ENCODE results near the gene FAM193A.
"Not testable (repeated sequence)": the region's sequence is repeated elsewhere in the genome, so short reads cannot be mapped to it uniquely, and the experiment has no call there.

Gene FAM193A

DNA sequence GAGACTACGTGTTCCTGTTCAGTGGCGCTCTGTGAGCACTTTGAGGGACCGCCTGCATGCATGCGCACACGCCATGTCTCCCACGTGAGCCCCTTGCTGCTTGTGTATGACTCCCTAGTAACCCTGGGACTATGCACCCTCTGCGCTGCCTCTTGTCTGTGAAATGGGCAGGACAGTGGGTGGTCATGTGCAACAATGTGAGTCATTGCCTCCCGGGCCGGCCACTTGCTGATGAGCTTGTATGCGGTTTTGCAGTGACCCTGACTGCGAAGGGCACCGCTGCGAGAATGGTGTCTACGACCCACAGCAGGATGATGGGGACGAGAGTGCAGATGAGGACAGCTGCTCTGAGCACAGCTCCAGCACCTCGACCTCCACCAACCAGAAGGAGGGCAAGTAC is 158.2 kb downstream of the FAM193A start:
- DNase-seq (ENCODE audit: low spot score): no peak

DNA sequence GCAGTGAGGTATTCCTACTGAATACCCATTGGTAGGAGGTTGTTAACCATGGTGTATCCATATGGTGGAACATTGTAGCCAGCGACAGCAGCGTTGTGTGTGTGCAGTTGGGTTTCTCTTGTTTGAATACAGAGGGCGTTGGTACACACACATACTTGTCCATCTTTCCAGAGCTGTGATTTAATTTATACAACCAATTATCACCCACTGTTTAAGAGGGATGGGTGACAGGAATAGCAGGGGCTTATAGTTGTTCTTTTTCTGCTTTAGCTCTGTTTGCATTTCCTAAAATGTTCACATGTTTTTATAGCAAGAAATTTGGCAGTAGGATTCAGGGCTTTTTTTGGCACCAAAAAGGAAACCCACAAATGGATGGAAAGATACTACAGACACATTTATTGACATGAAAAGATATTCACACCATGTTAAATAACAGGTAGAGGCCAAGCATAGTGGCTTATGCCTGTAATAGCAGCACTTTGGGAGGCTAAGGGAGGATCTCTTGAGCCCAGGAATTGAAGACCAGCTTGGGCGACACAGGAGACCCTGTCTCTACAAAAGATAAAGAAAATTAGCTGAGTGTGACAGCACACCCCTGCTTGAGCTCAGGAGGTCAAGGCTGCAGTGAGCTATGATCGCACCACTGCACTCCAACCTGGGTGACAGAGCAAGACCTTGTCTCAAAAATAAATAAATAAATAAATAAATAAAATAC is 159.1 kb downstream of the FAM193A start:
- DNase-seq (ENCODE audit: low spot score): no peak

DNA sequence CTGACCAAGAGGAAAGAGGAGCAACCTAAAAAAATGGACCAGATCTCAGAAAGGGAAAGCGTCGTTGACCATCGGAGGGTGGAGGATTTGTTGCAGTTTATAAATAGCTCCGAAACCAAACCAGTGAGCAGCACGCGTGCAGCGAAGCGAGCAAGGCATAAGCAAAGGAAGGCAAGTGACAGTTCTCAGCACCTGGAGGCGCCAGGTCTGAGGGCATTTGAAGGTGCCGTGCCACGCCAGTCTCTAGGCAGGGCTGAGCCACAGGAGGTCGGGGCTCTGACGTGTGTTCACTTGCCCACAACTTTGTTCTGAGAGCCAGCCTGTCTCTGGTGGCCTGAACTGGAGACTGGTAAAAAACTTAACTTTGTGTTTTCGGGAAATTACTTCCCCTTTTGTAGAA is 160.0 kb downstream of the FAM193A start:
- no peak for DNase-seq (ENCODE audit: low spot score)

DNA sequence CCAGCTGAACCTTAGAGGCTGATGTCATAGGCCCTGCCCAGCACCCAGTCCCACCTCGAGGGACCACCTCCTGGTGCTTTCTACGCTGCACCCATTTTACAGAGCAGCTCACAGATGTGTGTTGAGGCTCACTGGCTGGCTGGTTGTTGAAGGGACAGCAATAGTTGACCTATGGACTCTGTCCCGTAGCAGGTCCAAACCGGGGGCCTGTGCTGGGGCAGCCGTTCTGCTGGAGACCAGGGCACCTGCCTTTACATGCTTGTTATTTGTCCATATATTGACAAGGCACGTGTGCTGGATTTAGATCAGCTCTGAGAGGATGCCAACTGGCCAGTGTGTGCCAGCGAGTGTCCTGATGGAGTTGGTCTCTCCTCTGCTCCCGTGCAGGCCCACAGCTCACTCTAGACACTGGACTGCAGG is 161.6 kb downstream of the FAM193A start:
- DNase-seq (ENCODE audit: low spot score): no peak

DNA sequence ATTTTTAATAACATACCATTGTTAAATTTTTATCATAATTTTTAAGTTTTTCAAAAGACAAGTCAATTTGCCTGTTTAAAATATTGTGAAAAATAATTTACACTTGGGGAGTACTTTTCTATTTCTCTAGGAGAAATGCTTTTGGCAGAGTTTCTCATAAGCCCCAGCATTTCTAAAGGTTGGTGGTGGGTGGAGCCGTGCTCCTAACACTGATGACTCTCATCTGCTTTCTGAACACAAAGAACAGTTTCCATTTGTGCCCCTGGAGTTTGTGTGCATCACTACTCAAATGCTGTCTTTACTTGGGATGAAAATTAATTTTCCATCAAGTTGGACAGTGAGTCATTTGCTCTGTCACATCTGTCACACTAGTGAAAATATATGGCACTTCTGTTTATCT is 162.1 kb downstream of the FAM193A start:
- no peak for DNase-seq (ENCODE audit: low spot score)

DNA sequence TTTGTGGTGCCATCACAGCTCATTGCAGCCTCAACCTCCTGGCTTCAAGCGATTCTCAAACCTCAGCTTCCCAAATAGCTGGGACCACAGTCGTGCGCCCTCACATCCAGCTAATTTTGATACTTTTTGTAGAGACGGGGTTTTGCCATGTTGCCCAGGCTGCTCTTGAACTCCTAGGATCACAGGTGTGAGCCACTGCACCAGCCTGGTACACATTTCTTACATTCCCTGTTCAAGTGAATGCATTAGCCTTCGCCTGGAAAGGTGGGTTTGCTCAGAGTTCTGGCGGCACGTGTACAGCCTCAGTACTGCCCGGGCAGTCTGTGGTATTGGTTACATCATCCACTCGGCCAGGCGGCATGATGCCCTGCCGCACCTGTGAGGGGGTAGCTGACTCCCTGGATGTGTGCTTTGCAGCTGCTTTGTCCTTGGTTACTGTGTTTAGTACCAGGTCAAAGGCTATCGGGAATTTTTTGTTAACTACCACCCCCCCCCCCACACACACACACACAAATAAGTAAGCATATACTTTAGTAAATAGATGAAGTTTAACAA is 162.6 kb downstream of the FAM193A start:
- DNase-seq (ENCODE audit: low spot score): no peak

DNA sequence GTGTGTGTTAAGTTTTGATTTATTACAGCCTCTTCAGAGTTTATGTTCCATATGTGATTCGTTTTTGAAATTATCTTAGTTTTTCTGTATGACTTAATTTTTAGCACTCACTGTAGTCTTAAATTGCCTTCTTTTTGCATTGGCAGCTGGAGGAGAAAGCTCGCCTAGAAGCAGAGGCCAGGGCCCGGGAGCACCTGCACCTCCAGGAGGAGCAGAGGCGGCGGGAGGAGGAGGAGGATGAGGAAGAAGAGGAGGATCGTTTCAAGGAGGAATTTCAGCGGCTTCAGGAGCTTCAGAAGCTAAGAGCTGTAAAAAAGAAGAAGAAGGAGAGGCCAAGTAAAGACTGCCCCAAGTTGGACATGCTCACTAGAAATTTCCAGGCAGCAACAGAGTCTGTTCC is 163.1 kb downstream of the FAM193A start:
- DNase-seq (ENCODE audit: low spot score): no peak

DNA sequence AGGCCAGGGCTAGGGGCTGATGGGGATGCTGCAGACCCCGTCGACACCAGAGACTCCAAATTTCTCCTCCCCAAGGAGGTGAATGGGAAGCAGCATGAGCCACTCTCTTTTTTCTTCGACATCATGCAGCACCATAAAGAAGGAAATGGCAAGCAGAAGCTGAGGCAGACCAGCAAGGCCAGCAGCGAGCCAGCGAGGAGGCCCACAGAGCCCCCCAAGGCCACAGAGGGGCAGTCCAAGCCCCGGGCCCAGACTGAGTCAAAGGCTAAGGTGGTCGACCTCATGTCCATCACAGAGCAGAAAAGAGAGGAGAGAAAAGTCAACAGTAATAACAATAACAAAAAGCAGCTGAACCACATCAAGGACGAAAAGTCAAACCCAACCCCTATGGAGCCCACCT is 163.6 kb downstream of the FAM193A start:
- DNase-seq (ENCODE audit: low spot score): no peak

DNA sequence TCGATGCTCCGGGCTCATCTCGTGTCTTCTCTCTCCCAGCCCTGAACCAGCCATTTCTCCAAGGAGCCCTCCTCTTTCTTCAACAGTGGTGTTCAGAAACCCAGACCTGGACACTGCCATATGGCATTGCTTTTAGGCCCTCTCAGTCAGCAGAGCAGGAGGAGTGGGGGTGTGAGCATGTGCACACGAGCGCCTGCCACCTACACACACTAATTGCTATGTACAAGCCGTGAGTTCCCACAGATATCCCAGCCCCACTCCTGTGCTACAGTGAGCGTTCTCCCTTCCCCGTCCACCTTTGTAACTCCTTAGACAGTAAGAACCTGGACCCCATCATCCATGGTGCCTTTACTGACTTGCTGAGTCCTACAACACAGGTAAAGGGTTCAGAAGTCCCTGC is 165.9 kb downstream of the FAM193A start:
- DNase-seq (ENCODE audit: low spot score): no peak

DNA sequence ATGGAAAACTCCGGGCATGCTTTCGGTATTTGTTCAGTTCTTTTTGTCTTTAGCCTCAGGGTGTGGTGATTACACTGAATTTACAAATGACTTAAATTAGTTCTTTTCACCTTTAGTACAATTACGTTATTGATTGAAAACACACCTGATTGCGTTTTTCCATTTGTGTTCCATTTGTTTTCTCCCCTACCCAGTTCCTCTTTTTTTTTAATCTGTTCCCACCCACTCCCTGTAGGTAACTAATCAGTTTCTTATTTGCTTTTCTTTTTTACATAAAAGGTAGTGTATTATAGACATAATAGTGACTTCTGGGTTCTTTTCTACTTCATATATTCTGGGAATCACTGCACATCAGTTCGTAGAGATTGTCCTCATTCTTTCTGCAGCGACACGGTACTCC is 166.3 kb downstream of the FAM193A start:
- DNase-seq (ENCODE audit: low spot score): no peak

DNA sequence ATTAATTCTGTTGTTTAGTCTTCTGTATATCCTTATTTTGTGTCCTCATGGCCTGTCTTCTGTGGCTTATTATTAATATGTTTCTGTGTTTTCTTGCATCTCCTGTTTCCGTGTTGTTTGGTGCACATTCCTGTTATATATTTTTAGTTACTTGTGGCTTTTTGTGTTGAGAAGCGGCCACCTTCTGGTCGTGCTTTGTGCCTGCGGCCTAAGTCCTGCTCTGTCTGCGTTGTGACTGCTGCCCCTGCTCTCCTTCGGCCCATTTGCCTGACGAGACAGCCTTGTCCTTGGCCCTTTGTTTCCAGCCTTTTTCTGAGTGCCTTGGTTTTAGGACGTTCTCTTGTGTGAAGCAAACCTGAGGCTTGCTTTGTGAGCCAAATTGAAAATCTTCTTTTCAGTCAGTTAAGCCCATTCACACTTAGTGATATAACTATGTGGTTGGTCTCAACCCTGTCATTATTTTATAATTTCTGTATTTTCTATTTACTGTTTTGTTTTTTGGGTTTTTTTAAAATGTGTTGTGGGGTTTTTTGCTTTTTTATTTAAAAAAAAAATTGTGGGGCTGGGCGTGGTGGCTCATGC is 175.9 kb downstream of the FAM193A start:
- DNase-seq (ENCODE audit: low spot score): no peak

DNA sequence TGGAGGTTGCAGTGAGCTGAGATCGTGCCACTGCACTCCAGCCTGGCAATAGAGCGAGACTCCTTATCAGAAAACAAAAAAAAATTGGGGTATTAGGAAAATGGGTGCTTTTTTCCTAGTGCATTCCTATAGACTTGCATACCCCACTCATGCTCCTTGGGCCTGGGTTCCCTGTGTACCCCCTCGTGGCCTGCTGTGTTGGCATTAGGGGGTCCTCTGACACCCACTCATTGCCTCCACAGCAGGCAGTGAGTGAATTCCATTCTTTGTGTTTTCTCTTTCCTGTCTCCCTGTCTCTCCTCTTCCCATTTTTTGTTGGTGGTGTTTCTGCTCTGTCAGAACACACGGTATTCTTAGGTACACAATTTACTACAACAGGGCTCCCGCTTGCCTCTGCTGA is 176.9 kb downstream of the FAM193A start:
- no peak for DNase-seq (ENCODE audit: low spot score)

DNA sequence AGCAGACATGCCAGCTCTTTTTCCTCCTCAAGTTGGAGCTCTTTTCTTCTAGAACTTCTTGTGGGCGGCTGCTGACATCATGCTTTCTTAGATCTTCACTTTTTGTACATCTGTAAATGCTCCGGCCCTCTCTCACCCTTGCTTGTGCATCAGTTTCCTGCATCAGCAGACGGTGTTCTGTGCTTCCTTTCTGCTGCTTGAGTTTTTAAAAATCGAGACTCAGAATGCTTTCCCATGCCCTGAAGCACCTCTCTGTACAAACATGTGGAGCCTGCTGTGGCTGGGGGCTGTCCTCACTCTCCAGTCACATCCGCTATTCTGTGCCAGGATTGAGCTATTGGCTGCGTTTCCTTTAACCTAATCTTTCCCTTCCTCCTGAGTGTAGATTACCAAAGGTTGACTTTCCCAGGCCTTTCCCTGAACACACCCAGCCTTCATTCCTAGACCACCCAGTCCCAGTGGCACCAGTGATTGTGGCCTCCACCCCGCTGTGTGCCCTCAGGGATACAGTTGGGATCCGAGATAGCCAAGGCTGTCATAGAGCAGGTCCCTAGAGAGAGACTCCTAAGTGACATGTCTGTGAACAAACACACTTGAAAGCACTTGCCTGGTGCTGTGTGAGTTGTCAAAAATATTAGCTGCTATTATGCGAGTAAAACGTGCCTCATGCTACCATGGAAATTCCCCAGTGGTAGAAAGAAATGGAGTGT is 177.8 kb downstream of the FAM193A start:
- peak; percentile 18 for DNase-seq (ENCODE audit: low spot score)

DNA sequence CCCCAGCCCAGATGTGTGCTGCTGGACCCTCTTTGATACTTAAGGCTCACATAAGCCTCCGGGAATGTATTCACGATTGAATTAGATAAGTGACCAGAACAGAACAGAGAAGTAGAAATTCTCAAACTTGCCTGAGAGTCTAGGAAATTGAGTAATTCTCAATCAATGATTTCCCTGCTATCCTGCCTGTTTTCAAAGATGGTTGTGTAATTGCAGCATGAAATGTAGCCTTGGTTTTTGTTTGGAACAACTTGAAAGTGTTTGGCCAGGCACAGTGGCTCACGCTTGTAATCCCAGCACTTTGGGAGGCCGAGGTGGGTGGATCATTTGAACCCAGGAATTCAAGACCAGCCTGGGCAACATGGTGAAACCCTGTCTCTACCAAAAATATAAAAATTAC is 178.5 kb downstream of the FAM193A start:
- no peak for DNase-seq (ENCODE audit: low spot score)

DNA sequence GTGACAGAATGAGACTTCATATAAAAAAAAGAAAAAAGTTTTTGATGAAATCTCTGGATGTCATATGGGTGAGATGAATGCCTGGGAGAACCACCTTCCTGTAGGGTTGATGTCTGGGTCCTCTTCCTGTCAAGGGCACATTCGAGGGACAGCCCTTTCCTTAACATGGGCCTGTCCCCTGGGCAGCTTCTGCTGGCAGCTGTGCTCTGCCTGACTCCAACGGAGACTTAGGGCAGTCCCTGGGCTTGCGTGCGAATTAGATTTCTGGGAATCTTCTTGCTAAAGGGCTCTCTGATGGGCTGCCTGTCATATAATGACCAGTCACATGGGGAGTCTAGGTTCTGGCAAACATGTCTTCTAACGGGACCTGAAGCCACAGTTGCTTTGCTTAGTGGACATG is 179.0 kb downstream of the FAM193A start:
- DNase-seq (ENCODE audit: low spot score): no peak

DNA sequence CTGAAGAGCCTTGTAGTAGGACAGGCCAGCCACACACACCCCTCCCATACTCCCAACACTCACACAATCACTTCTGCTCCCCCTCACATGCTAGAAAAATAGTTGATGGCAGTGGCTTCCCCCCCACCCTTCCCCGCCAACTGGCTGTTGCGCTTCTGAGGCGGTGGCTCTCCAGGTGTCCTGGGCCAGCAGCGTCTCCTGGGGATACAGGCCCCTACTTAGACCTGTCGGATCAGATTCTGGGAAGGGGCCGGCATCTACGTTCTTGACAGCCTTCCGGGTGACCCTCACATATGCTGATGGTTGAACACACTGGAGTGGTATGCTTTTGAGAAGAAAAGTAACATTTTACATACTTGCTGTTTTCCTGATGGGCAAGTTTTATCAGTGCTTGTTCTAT is 179.8 kb downstream of the FAM193A start:
- DNase-seq (ENCODE audit: low spot score): no peak

DNA sequence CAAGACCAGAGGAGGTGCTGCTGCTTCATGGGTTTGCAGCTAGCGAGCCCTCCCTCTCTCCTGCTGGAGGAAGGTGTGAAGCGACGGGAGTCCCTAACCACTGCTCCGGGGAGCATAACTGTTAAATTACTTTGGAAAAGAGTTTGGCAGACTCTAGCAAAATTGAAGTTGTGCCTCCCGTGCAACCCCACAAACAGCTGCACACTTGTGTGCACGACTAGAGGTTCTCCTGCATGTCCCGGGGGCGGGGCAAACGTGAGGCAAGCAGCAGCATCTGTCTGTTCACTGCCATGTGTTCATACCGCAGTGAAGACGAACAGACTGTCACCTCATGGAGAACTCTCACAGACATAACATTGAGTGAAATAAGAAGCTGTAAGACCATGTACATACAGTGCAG is 185.1 kb downstream of the FAM193A start:
- no peak for DNase-seq (ENCODE audit: low spot score)

DNA sequence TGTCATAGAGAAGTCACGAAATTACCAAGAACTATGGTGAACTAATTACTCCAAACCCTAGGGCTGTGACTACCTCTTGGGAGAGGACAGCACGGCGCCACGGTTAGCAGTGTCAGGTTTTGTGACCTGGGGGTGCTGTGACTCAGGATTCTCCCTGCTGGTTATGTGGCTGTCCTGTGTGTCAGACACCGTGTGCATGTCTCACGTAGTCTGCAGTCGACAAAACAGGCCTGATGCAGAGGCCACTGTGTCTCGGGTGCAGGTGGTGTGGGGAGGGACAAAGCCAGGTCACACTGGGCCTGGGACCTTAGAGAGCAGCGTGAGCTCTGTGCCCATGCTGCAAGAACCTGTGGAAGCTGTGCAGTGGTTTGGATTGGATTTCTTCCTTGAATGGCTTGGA is 185.6 kb downstream of the FAM193A start:
- DNase-seq (ENCODE audit: low spot score): no peak

DNA sequence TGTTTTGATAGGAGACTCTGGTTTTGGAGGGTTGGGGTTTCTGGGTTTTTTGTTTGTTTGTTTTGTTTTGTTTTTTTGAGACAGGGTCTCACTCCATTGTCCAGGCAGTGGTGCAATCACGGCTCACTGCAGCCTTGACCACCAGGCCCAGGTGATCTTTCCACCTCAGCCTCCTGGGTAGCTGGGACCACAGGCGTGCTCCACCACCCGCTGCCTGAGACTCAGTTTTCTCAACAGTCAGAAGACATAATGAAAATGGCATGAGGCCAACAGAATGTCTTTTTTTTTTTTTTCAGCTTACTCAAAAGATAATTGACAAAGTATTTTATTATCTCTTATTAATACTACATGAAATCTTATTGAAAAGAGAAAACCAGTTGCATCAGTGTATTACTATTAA is 187.3 kb downstream of the FAM193A start:
- DNase-seq (ENCODE audit: low spot score): no peak

DNA sequence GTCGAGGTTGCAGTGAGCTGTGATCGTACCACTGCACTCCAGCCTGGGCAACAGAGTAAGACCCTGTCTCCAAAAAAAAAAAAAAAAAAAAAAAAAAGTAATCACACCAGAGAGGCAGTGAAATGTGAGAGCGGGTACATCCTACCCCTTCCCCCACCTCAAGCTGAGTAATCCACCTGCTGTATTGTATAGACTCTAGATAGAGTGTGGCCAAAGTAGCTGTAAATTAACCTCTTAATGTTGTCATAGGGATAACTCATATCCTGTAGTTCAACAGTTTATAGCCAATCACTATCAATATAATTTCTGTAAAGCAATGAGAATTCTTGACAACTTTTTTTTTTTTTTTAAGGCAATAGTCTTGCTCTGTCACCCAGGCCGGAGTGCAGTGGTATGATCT is 188.9 kb downstream of the FAM193A start:
- DNase-seq (ENCODE audit: low spot score): no peak

DNA sequence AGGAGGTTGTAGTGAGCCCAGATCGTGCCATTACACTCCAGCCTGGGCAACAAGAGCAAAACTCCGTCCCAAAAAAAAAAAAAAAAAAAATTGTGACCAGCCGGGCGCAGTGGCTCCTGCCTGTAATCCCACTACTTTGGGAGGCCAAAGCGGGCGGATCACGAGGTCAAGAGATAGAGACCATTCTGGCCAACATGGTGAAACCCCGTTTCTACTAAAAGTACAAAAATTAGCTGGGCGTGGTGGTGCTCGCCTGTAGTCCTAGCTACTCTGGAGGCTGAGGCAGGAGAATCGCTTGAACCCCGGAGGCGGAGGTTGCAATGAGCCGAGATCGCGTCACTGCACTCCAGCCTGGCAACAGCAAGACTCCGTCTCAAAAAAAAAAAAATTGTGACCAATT is 190.4 kb downstream of the FAM193A start:
- DNase-seq (ENCODE audit: low spot score): not testable (repeated sequence)

DNA sequence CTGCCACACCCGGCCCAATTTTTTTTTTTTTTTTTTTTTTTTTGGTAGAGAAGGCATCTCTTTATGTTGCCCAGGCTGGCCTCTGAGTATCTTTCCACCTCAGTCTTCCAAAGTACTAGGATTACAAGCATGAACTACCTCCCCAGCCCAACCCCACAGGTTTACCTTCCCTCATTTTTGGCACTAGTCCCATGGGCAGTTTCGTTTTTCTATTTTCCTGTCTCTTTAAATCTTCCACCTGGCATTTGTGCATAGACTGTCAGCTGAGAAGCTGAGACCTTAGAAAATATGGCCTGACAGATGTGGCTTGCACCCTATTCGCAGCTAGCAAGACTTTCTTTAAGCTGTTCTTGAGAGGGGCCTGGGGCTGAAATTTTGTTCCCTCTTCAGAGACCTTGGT is 191.8 kb downstream of the FAM193A start:
- no peak for DNase-seq (ENCODE audit: low spot score)

DNA sequence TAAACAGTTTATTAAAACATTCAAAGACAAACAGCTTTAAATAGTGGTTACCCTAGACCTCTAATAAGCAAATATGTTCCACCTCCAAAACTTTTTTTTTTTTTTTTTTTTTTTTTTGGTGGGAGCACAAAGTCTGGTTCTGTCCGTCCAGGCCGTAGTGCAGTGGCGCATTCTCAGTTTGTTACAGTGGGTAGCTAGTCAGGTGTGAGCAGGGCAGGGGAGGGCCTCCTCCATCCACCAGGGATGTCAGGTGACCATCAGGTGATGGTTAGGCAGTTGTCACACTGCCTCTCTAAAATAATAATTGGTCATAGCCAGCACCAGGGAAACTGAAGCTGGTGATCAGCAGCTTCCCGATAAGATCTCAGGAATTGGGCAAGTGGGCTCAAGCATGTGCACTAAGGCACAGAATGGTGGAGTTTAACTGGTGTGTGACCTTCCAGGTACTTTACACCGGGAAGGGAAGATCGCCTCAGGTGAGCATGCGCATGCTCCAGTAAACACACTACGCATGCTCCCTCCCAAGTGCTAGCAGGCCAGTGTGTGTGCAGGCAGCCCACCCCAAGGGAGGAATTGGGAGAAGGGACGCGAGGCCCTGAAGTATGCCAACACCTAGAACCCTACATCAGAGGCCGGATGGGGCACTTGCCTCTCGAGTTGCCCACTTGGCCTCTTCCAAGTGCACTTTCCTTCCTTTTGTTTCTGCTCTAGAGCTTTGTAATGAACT is 192.5 kb downstream of the FAM193A start:
- no peak for DNase-seq (ENCODE audit: low spot score)

All from activated CD4-positive, alpha-beta T cell treated with anti-CD3 and anti-CD28 coated beads, Interleukin-2, Interleukin-4, amounts not matched to agents 100 ng/mL and 50 ng/mL, durations not matched to agents 16 hours and 8 hours (primary cell).